Kidney tubule cell (primary cell): ENCODE results near the gene PPFIBP2.

Source experiments
- DNase-seq: peaks from one replicate; pipeline ENCODE4 v3.0.0-alpha.2; 2018; ENCODE audit warnings: low spot score

PPFIBP2 gene

GRCh38 chr11:7527029-7527428 is 13.2 kb downstream of the PPFIBP2 start:
- no peak for DNase-seq

- no peak for DNase-seq
These were observed 14.8 kb downstream of the PPFIBP2 start for GRCh38 chr11:7528514-7529049.

GRCh38 chr11:7530013-7530640 is 16.3 kb downstream of the PPFIBP2 start:
- DNase-seq: no peak

DNA sequence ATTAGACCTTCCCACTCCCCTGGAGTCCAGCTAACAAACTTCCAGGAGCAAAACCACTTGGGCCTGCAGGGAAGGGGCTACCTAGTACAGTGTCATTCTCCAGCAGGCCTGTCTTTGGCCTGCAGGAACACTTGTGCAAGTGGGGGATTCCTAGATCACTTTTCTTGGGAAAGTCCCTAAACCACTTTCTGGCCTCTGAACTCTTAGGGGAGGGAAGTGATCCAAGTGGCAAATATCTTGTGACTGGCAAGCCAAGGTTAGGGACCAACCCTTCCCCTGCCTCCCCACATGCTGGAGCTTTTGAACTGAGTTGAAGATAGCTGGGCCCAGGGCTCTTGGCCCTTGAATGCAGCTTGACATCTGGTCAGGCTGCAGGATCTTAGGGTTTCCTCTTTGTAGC is 17.2 kb downstream of the PPFIBP2 start:
- DNase-seq: peak; percentile 8

GRCh38 chr11:7532405-7533145 is 18.8 kb downstream of the PPFIBP2 start:
- no peak for DNase-seq

DNA sequence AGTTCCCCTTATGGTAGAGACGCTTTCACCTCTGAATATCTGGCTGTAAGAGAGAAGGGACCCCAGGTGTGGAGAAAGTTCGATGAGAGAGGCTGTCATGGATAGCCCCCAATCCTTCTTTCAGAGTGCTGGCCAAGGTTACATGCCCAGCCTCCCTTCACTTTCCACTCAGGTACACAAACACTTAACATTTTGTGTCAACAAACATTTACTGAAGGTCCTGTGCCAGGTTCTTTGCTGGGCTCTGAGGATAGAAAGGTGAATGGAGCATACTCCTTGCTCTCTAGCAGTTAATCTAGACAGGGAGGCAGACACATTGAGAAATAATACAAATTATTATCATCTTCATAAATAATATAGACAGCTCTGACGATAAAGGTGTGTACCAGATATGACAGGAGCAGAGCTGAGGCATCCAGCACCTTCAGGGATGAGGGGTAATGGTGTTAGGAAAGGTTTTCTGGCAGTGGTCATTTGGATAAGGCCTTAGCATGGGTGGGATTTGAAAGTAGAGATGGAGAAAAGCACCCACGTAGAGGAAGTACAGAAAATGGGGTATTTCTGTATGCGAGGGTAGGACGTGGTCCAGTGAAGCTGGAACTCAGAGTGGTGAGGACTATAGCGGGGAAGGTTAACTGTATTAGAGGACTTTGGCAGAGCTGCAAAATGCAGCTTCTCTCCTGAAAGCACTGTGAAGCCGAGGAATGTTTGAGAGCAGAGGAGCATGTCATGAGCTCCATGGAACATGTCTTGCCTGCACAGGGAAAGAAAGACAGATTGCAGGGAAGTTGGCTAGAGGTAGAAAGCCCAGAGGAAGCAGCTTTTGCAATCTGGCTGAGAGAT is 19.6 kb downstream of the PPFIBP2 start:
- no peak for DNase-seq

GRCh38 chr11:7534042-7534378 is 20.2 kb downstream of the PPFIBP2 start:
- peak; percentile 10 for DNase-seq

DNA sequence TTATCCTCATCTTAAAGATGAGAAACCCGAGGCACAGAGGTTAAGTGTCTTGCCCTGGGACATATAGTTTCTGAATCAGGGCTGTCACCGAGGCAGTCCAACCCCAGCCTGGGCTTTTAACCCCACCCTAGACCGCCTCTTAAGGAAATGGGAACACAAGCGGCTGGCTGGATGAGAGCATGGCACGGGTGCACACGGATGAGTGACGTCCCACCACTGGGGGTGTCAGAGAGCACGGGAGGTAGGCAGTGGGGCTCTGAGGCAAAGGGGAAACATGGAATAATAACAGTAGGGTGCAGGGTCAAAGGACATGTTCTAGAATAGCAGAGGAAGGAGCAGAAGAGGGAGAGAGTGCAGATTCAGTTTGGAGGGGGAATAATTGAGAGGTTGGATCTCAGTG is 22.3 kb downstream of the PPFIBP2 start:
- DNase-seq: peak; percentile 26

DNA sequence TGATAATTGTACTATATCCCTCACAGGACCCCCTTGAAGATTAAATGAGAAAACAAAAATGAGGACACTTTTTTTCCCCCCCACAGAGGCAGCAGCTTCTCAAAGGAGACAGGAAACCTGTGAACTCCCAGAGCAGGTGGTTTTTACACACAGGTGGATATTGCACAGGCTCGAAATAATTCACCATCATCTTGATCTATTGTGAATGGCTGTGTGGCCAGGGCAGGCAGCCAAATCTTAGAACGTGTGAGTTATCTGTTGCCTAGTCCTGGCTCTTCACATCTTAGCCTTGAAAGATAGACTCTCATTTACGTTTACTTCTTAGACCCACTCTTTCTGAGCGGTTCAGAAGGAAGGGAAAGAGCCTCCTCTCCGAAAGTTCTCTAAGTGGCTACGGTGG is 23.5 kb downstream of the PPFIBP2 start:
- no peak for DNase-seq

GRCh38 chr11:7538031-7538430 is 24.2 kb downstream of the PPFIBP2 start:
- no peak for DNase-seq

- no peak for DNase-seq
These were observed 25.0 kb downstream of the PPFIBP2 start for GRCh38 chr11:7538466-7539454.

DNA sequence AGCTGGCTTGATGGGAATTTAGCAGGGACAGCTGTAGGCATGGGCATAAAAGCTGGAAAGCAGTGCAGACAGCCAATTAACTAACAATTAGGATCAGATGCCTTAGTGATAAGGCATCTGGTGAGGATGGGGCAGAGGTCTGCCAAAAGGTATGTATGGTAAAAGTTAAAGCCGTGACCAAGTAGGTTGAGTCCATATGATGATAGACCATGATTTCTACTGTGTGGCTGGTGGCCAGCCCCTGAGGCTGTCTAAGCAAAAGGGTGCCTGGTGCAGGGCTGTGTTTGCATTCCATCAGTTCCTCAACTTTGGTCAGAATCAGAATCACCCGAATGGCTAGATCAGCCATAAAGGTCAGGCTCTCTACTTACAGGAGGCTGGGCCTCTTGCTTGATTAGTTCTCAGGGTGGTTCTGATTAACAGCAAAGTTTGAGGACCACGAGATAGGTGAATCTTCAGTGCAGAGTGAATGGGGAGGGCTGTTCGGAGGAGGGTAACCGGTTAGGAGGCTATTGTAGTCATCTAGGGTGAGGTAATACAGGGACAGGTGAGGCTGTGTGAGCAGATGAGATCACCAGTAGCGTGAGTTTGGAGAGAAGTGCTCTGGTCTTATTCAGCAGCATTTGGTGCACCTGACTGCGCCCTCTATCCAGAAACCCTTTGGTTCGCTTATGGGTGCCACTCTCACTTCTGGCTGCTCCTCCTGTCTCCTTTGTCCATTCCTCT is 27.2 kb downstream of the PPFIBP2 start:
- DNase-seq: no peak

DNA sequence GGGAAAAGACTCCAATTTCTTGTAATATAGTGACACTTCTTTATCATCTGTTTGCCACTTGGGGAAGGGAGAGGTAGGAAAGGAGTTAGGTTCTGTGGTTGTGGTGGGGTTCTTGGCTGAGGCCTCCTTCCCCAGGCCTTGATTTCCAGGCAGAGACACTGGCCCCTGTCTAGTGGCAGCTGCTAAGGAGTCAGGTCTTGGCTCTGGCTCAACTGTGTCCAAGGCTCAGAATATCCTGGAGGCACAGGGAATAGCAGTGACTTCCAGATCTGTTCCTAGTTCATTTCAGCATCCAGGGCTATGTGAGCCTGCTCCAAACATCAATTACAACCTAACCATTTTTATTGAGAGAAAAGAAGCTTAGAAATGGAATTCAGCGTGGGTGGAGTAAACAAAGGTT is 29.5 kb downstream of the PPFIBP2 start:
- DNase-seq: no peak

- no peak for DNase-seq
These were observed 30.2 kb downstream of the PPFIBP2 start for GRCh38 chr11:7544021-7544420.

GRCh38 chr11:7545611-7546010 is 31.8 kb downstream of the PPFIBP2 start:
- DNase-seq: no peak

DNA sequence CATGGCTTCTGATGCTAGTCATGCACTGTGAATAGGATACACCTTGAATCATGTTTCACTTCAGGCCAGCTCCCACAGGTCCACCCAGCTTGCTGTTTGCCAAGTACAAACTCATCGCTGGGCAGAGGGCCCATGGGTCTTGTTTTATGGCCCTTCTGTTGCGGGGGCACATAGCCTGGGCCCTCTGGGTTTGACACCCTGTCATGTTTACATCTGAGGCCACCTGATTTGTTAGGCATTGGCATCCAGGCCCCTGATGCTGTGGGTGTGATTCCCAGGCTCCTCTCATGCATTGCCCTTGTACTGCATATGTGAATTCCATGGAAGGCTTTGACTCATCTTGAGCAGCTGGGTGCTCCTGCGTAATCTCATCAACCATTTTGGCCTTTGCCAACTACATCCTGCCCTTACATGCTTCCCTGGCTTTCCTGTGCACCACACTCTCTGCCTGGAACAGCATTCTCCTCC is 32.6 kb downstream of the PPFIBP2 start:
- no peak for DNase-seq

- no peak for DNase-seq
These were observed 33.9 kb downstream of the PPFIBP2 start for GRCh38 chr11:7547687-7548086.

DNA sequence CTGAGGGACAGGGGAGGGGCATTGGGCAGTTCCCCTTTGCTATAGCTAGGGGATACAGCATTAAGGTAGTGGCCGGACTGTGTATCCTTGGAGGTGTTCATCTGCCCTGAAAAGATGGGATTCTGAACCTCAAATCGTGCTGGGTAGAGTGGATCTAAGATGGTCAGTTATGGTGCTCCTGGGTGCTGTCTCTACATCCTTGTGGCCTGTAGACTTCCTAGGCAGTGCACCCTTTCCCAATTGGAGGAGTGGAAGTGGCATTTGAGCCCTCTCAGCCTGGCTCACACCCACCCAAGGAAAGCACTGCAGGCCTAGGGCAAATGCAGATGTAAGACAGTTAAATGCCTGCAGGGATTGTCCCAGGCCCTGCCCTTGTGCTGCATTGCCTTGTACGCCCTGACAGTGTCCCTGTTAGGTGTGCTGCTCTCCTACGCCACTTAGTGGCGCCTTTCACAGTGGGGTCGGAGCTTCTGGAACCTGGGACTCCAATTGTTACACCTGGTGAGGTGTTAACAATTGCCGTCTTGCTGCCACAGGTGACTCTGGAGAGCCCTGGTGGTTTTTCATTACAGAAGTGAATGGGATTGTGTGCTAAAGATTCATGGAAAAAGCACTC is 35.0 kb downstream of the PPFIBP2 start:
- DNase-seq: peak; percentile 6

GRCh38 chr11:7549681-7550080 is 35.9 kb downstream of the PPFIBP2 start:
- no peak for DNase-seq

- DNase-seq: peak; percentile 60
These were observed 37.8 kb downstream of the PPFIBP2 start for GRCh38 chr11:7551571-7551970.
